T-helper 2 cell treated with Interferon-gamma antibody and Interleukin-4, amounts not matched to agents 5 μg/mL and 100 μg/mL, for 36 hours (primary cell): ENCODE data around the gene MRPS15.

Experiments
- DNase-seq: peaks from one replicate; pipeline ENCODE4 v3.0.0; 2021; ENCODE audit warnings: low spot score
- H3K27ac Mint-ChIP-seq: one replicate; pipeline ENCODE4 v1.8.0; 2021; ENCODE audit warnings: mild to moderate bottlenecking, mixed read lengths
- H3K27me3 Mint-ChIP-seq: one replicate; pipeline ENCODE4 v1.8.0; 2021; ENCODE audit warnings: low read depth, mixed read lengths
- H3K36me3 Mint-ChIP-seq: one replicate; pipeline ENCODE4 v1.8.0; 2021; ENCODE audit warnings: low read depth, mixed read lengths
- H3K4me1 Mint-ChIP-seq: one replicate; pipeline ENCODE4 v1.8.0; 2021; ENCODE audit warnings: low read depth, mixed read lengths
- H3K4me3 Mint-ChIP-seq: one replicate; pipeline ENCODE4 v1.8.0; 2022; ENCODE audit warnings: mild to moderate bottlenecking, moderate library complexity, mixed read lengths
- H3K9me3 Mint-ChIP-seq: one replicate; pipeline ENCODE4 v1.8.0; 2021; ENCODE audit warnings: mixed read lengths

The MRPS15 gene

DNA sequence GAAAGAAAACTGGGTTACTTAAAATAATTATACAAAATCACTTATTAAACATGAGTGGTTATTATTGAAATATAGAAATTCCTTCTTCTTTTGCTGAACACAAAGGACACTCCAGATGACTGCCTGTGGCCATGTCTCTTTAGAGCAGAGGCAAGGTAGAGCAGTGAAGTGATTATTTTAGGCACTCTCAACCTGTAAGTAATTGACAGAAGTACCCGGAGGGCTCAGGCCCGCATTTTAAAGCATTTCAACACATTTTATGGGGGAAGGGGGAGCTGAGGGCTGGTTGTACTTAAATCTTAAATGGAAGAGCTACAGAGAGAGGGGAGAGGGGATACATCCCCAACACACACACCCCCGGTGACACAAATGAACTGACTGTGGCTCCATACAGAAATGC, 24.1 kb downstream of the MRPS15 start:
- Mint-ChIP-seq H3K9me3 (no peaks in the 10 kb centered on the region), H3K27ac (no peak overlapping the region), H3K27me3 (peaks cover 4% of the 10 kb centered on the region), H3K36me3 (no peaks in the 10 kb centered on the region), H3K4me1 (no peaks in the 10 kb centered on the region), H3K4me3 (no peak overlapping the region)
- no peak for DNase-seq

DNA sequence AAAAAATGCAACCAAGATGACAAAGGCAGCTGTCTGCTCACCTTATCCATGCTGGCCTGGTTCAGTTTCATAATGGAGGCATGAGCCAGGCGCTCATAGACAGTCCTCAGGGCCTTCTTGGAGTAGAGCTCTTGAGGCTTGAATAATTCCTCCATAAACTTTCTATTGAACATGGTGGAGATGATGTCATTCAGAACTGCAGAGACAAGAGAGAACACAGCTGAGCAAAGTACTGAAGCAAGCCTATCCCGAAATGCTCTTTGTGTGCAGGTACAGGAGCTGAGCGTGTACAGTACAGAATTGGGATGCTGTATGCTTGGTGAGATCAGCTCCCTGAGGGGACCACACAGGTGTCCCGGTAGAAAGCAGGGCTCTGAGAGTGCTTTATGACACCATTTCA, 25.5 kb downstream of the MRPS15 start:
- no peaks in the 10 kb centered on the region for H3K9me3 Mint-ChIP-seq
- H3K36me3 Mint-ChIP-seq: no peaks in the 10 kb centered on the region
- H3K27ac Mint-ChIP-seq: no peak overlapping the region
- no peak for DNase-seq
- peaks cover under 1% of the 10 kb centered on the region for H3K27me3 Mint-ChIP-seq
- no peak overlapping the region for H3K4me3 Mint-ChIP-seq
- no peaks in the 10 kb centered on the region for H3K4me1 Mint-ChIP-seq

DNA sequence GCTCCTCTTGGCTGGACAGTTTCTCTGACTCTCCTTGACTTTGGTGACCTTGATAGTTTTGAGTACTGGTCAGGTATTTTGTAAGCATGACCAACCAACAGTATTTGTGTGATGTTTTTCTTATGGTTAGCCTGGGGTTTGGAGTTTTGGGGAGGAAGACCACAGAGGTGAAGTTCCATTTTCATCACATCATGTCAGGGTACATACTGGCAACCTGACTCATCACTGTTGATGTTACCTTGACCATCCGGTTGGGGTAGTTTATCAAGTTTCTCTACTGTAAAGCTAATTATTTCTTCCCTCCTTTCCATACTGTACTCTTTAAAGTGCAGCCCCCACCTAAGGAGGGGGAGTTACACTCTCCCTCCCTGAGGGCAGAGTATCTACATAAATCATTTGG, 27.4 kb downstream of the MRPS15 start:
- Mint-ChIP-seq H3K27ac (no peak overlapping the region), H3K36me3 (no peaks in the 10 kb centered on the region), H3K9me3 (no peaks in the 10 kb centered on the region), H3K27me3 (no peaks in the 10 kb centered on the region), H3K4me1 (no peaks in the 10 kb centered on the region), H3K4me3 (no peak overlapping the region)
- DNase-seq: no peak

DNA sequence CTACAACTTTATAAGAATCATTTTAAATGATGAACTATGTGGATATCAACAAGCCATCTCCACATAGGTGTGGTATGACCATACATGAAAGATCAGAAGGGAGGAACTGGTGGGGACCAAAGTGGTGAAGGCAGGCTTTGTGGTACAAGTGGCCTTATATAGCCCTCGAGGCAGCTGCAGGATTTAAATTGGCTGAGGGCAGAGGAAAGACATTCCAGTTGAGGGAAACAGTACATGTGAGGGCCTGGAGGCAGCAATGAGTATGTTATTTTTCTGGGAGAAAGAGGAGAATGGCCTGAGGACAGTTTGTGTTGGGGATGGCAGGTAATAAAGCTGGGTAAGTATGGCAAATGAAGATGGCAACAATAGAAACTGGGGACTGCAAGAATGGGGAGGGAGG, 31.1 kb downstream of the MRPS15 start:
- H3K27me3 Mint-ChIP-seq: no peaks in the 10 kb centered on the region
- no peaks in the 10 kb centered on the region for H3K36me3 Mint-ChIP-seq
- DNase-seq: no peak
- H3K27ac Mint-ChIP-seq: no peak overlapping the region
- no peak overlapping the region for H3K4me3 Mint-ChIP-seq
- no peaks in the 10 kb centered on the region for H3K9me3 Mint-ChIP-seq
- H3K4me1 Mint-ChIP-seq: no peaks in the 10 kb centered on the region

DNA sequence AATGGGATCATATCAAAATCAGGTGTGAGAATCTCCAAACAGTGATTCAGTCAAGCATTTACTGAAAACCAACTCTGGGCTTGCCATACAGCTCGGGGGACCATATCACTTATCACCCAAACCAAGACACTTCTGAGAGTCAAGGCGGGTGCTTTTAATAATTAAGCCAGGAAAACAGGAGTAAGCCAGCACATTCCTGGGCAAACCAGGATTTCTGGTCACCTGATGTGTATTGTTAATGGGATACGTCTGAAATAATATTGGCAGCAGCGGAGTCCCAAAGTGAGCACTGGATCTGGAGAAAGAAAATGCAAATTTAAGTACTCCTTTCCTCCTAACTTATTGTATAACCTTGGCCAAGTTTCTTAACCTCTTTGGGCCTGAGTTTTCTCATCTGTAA, 31.6 kb downstream of the MRPS15 start:
- H3K9me3 Mint-ChIP-seq: no peaks in the 10 kb centered on the region
- H3K4me3 Mint-ChIP-seq: no peak overlapping the region
- no peak overlapping the region for H3K27ac Mint-ChIP-seq
- H3K27me3 Mint-ChIP-seq: no peaks in the 10 kb centered on the region
- no peak for DNase-seq
- H3K36me3 Mint-ChIP-seq: no peaks in the 10 kb centered on the region
- H3K4me1 Mint-ChIP-seq: no peaks in the 10 kb centered on the region

DNA sequence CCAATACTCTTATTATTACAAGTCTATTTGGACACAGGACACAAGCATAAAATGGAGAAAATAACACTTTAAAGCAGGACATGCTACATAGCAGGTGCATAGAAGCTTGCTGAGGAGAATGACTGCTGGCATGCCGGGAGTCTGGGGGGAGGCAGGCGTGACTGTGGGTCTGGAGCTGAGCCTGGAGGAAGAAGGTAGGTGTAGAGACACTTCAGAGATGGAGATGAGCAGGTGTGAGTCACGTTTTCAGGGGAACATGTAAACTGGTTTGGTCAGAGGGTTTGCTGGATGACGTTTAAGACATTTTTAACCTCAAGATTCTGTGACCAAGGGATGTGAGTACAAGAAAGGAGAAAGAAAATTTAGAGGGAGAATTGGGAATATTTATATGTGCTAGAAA, 38.4 kb downstream of the MRPS15 start:
- peaks cover 7% of the 10 kb centered on the region for H3K4me1 Mint-ChIP-seq
- H3K36me3 Mint-ChIP-seq: no peaks in the 10 kb centered on the region
- H3K9me3 Mint-ChIP-seq: no peaks in the 10 kb centered on the region
- DNase-seq: no peak
- H3K27me3 Mint-ChIP-seq: no peaks in the 10 kb centered on the region
- H3K4me3 Mint-ChIP-seq: no peak overlapping the region
- no peak overlapping the region for H3K27ac Mint-ChIP-seq

DNA sequence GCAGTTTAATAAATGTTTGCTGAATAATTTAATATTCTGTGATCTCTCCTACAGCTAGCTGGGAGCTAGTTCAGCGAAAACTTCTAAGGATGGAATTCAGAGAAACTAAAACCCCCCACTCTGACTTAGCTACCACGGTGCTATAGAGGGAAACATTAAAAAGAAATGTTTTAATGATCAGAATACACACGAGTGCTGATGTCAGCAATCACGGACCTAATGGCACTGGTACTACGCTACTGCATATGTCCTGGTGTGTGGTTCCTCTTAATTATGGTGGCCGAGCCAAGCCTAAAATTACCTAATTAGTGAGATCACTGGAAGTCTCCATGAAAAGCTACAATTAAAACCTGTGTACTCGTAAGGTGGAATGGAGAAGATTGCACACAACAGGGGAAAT, 42.5 kb downstream of the MRPS15 start:
- DNase-seq: no peak
- Mint-ChIP-seq H3K9me3 (no peaks in the 10 kb centered on the region), H3K27me3 (no peaks in the 10 kb centered on the region), H3K27ac (no peak overlapping the region), H3K36me3 (no peaks in the 10 kb centered on the region), H3K4me3 (no peak overlapping the region), H3K4me1 (peaks cover 13% of the 10 kb centered on the region)

DNA sequence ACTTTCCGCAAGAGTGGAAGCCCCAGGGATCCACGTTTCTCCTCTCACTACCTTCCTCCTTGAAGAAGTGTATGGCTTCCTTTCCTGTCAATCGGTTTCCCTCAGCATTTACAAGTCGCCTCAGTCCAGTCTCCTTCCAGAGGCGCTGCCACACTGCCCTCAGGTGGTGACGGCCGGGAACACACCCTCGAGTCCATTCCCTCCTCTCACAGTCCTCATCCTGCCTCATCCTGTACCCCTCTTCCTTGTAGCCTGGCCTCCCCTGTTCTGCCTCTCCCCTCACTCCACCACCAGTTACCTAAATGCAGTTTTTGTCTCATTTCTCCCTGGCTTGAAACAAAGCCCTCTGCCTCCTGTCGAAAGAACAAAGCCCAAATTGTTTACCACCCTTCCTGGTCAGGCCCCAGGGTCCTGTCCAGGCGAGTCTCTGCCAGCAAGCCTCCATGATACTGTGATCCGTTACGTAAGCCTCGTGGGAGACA, 43.3 kb downstream of the MRPS15 start:
- Mint-ChIP-seq H3K4me1 (peaks cover 13% of the 10 kb centered on the region), H3K4me3 (peak overlapping the region; percentile 47), H3K9me3 (no peaks in the 10 kb centered on the region), H3K27ac (peak overlapping the region; percentile 82), H3K27me3 (no peaks in the 10 kb centered on the region), H3K36me3 (no peaks in the 10 kb centered on the region)
- DNase-seq: peak; percentile 82

DNA sequence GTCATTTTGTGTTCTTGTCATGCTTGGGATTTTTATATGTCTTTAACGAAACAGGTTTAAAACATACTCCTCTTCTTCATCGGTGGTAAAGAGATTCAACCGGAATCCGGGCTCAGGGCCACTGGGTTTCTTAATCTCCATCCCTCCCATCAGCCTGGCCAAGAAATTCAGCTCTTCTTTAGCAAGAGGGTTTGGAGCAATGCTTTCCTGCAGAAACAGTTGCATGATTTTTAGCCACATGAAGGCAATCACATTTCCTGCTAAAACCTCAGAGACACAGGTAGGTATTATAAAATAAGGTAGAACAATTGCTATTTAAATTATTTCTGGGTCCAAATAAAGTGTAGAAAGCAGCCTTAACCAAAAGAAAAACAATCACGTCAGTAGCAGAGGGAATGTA, 43.8 kb downstream of the MRPS15 start:
- H3K36me3 Mint-ChIP-seq: no peaks in the 10 kb centered on the region
- H3K4me3 Mint-ChIP-seq: peak overlapping the region; percentile 47
- H3K4me1 Mint-ChIP-seq: peaks cover 13% of the 10 kb centered on the region
- no peaks in the 10 kb centered on the region for H3K27me3 Mint-ChIP-seq
- H3K27ac Mint-ChIP-seq: peak overlapping the region; percentile 82
- H3K9me3 Mint-ChIP-seq: no peaks in the 10 kb centered on the region
- DNase-seq: no peak

DNA sequence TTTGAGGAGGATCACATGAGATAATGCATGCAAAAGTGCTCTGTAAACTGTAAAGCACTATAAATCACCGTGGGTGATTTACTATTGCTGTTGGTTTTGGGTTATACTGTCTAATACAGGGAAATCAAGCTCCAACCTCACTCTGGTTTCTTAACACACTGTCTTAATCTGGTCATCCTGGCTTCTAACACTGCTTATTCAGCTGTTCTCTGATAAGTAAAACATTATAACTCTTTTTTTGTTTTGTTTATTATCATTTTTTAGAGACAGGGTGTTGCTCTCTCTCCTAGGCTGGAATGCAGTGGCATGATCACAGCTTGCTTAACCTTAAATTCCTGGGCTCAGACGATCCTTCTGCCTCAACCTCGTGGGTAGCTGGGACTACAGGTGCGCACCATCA, 44.6 kb downstream of the MRPS15 start:
- Mint-ChIP-seq H3K36me3 (no peaks in the 10 kb centered on the region), H3K9me3 (peaks cover 2% of the 10 kb centered on the region), H3K27me3 (no peaks in the 10 kb centered on the region), H3K27ac (no peak overlapping the region), H3K4me1 (peaks cover 13% of the 10 kb centered on the region), H3K4me3 (no peak overlapping the region)
- no peak for DNase-seq

DNA sequence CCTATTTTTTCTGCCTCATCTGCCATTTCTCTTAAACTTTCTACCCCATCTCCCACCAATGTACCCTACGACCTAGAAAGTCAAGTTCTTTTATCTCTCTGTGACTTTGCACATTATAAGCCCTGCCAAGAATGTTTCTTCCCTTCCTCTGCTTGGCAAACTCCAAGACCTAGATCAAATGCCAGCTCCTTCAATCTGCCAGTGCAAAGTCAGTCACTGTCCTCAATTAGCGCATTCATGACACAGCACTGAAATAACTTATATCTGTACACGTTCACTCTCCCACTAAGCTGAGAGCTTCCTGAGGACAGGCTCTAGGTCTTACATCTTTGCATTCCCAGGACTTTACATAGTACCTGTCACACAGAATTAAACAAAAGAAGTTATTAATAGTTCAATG, 45.0 kb downstream of the MRPS15 start:
- no peaks in the 10 kb centered on the region for H3K36me3 Mint-ChIP-seq
- H3K27me3 Mint-ChIP-seq: no peaks in the 10 kb centered on the region
- H3K4me1 Mint-ChIP-seq: peaks cover 13% of the 10 kb centered on the region
- peaks cover 5% of the 10 kb centered on the region for H3K9me3 Mint-ChIP-seq
- no peak overlapping the region for H3K27ac Mint-ChIP-seq
- no peak overlapping the region for H3K4me3 Mint-ChIP-seq
- DNase-seq: no peak

DNA sequence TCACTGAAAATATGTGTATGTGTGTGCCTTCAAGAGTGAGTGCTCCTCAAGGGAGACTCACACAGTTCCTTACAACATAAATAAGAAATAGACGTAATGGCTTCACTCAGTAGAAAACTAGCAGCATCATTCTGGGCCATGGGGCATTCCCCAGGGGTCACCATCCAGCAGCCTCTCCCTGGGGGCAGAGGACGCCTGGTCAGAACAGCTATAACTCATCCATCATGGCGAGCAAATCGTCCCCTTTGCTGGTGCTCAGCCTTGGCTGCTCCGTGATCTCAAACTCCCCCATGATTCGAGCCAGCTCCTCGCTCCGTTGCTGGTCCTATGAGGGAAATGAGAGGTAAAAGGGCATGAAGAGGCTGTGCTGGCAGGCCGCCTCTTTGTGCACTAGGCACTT, 46.3 kb downstream of the MRPS15 start:
- Mint-ChIP-seq H3K27me3 (no peaks in the 10 kb centered on the region), H3K27ac (no peak overlapping the region), H3K9me3 (peaks cover 5% of the 10 kb centered on the region), H3K4me3 (no peak overlapping the region), H3K36me3 (no peaks in the 10 kb centered on the region), H3K4me1 (peaks cover 13% of the 10 kb centered on the region)
- DNase-seq: no peak

DNA sequence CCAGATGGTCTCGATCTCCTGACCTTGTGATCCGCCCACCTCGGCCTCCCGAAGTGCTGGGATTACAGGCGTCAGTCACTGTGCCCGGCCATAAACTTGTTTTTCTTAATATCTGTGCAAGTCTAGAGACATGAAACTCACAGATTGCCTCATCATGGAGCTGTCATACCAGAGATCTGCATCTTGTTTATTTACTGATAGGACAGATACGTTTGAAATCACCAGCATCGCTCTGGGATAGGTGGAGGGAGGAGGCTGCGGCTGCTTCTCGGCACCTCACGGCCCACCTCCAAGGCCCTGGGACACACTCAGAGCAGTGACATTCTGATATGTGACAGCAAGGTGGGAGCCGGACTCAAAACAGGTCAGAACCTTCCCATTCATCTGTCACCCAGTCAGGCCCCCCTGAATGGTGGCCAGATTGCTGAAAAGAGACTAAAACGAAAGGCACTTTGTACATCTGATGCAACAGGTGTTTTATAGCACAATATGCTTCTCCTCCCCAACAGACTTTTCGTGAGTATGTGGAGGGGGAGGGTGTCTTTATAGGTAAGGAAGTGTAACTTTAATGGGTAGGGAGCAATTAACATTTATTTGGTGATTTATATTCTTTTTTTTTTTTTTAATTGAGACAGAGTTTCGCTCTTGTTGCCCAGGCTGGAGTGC, 48.4 kb downstream of the MRPS15 start:
- peaks cover 3% of the 10 kb centered on the region for H3K36me3 Mint-ChIP-seq
- peaks cover 16% of the 10 kb centered on the region for H3K9me3 Mint-ChIP-seq
- no peak overlapping the region for H3K27ac Mint-ChIP-seq
- DNase-seq: no peak
- H3K4me1 Mint-ChIP-seq: peaks cover 16% of the 10 kb centered on the region
- no peaks in the 10 kb centered on the region for H3K27me3 Mint-ChIP-seq
- no peak overlapping the region for H3K4me3 Mint-ChIP-seq

DNA sequence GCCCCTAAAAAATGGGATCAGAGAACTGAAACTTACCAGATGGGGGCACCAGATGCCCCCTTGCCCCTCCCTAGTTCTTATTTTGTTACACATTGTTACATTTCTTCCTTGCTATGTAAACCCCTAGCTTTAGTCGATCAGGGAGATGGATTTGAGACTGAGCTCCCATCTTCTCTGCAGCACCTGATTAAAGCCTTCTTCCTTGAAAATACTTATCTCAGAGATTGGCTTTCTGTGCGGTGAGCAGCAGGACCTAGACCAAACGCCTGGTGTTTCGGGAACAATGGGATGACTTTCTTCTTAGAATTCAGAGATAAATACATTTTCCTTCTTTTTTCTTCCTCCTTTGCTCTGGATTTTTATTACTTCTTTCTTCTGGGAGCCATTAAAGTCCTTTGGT, 49.8 kb downstream of the MRPS15 start:
- H3K4me3 Mint-ChIP-seq: no peak overlapping the region
- peaks cover 11% of the 10 kb centered on the region for H3K4me1 Mint-ChIP-seq
- H3K27ac Mint-ChIP-seq: no peak overlapping the region
- DNase-seq: no peak
- no peaks in the 10 kb centered on the region for H3K27me3 Mint-ChIP-seq
- peaks cover 7% of the 10 kb centered on the region for H3K36me3 Mint-ChIP-seq
- H3K9me3 Mint-ChIP-seq: peaks cover 21% of the 10 kb centered on the region
